Activated gamma-delta T cell treated with anti-CD3 and anti-CD28 coated beads, Interleukin-2, amount 50 U/mL, for 16 hours (primary cell): ENCODE results near the gene ZNRD2.

Source experiments
- DNase-seq: peaks from one replicate; pipeline ENCODE4 v3.0.0-alpha.2; 2020; ENCODE audit warnings: low read depth

The ZNRD2 gene

GRCh38 chr11:65611028-65611757 is 40.9 kb downstream of the ZNRD2 start:
- no peak for DNase-seq

GRCh38 chr11:65611758-65612603 is 41.7 kb downstream of the ZNRD2 start:
- no peak for DNase-seq

GRCh38 chr11:65612691-65613090 is 42.4 kb downstream of the ZNRD2 start:
- DNase-seq: no peak

GRCh38 chr11:65613091-65613928 is 43.0 kb downstream of the ZNRD2 start:
- DNase-seq: no peak

- DNase-seq: peak; percentile 100
Observed at GRCh38 chr11:65615229-65615949, 45.1 kb downstream of the ZNRD2 start, which contains the start of gene PCNX3. PCNX3 (plus strand) TSS chr11:65615776; CDS start chr11:65616312, 536 bp downstream.

- peak; percentile 24 for DNase-seq
Observed at GRCh38 chr11:65615950-65616574, 45.8 kb downstream of the ZNRD2 start.

- DNase-seq: no peak
Observed at GRCh38 chr11:65616575-65617001, 46.3 kb downstream of the ZNRD2 start.

- no peak for DNase-seq
Observed at GRCh38 chr11:65617136-65617850, 47.0 kb downstream of the ZNRD2 start.

- DNase-seq: no peak
Observed at GRCh38 chr11:65617990-65618751, 47.9 kb downstream of the ZNRD2 start.

GRCh38 chr11:65618763-65619162 is 48.5 kb downstream of the ZNRD2 start:
- no peak for DNase-seq

GRCh38 chr11:65619281-65619928 is 49.1 kb downstream of the ZNRD2 start:
- DNase-seq: no peak

- DNase-seq: no peak
Observed at GRCh38 chr11:65620666-65621065, 50.4 kb downstream of the ZNRD2 start.

GRCh38 chr11:65621460-65621859 is 51.2 kb downstream of the ZNRD2 start:
- DNase-seq: no peak
